ENCODE data around the gene HMCN2. TPM values are rescaled to one million over a fixed set of nuclear protein-coding genes. Genes with fewer than 3 reads are reported as not detected.
A peak's percentile ranks its signal among the peaks of the same experiment; 100 is the strongest.

Gene HMCN2
- polyA plus RNA-seq, 1 of the 3 experiments (the other 2 are of a cell fraction): 0.15 TPM

DNA sequence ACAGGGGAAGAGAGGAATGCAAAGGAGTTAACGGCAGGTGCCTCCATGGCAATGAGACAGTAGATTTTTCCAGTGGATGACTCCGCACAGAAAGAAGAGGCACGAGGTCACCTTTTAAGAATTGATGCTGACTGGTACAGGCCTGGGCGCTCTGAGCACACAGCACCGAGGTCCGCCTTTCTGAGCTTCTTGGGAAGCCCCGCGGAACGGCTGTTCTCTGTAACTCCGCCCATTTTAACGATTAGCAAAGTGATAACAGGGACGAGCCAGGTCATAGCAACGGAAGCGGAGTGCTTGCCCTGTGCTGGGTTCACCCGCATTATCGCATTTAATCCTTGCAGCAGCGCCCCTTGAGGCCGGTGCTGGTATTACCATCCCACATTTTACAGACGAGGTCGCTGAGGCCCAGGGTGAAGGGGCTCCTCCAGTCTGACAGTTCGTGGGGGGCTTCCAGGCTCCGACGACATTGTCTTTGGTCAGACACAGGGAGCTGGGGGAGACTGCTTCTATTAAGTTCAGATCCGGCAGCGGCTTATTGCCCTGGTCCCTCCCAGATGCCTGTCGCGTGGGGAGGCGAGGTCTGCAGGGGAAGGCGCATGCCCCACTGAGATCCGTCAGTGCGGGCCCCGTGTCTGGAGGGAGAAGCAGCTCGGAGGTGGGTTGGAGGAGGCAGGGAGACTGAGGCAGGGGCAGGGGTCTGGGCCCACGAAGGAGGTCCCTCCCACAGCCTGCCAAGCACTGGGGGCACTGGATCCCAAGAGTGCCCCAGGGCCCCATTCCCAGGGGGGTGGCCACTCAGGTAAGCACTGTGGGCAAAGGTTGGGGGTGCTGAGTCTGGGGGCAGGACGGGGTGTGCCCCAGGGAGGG, 22.3 kb upstream of the HMCN2 start:
- no peaks in the 10 kb centered on the region for H4K20me1 ChIP-seq (ENCODE audit: insufficient read depth)
- ChIA-PET CTCF (interaction anchor here (0.6 to 8.9 kb wide), 47 partner anchors 10 to 442 kb away, joined by 3 to 73 read pairs (median 5); partner anchors contain the start of genes HMCN2 and NCS1), POLR2A (interaction anchor here (0.8 kb wide), 1 partner anchor 47 kb away, joined by 3 read pairs; no protein-coding TSS in a partner anchor)
- H3K4me1 ChIP-seq (ENCODE audit: control insufficient read depth in 1 of 2, insufficient read depth in 2 of 2, low read depth in 1 of 2, low read length in 1 of 2): peaks cover 0 to 21% of the 10 kb centered on the region in 2 experiments; a peak in 1 of 4 replicates
- no peaks in the 10 kb centered on the region for H3K9me3 ChIP-seq
- no peaks in the 10 kb centered on the region for H3K36me3 ChIP-seq (replicated peaks in 1 of 2; ENCODE audit: control insufficient read depth in 1 of 2, insufficient read depth in 2 of 2, low read length in 1 of 2)
- H3F3A ChIP-seq (replicated peaks; ENCODE audit: insufficient read depth): no peaks in the 10 kb centered on the region
- 21% methylated on average over 14 of the region's 35 CpGs for WGBS (ENCODE audit: low lambda C conversion rate)
- H3K27ac ChIP-seq (ENCODE audit: low read depth in 2 of 2, low read length in 1 of 2): peak overlapping the region in 1 of 2 experiments; percentile 35; a peak in 1 of 4 replicates
- H2AFZ ChIP-seq (ENCODE audit: low read depth): peak overlapping the region; percentile 59; the same call in 1 of the 2 replicates
- TF ChIP-seq POLR2AphosphoS5 (IDR thresholded peaks at IDR 0.05; ENCODE audit: low read depth, low read length): no peak
- no peak for TF ChIP-seq TCF12 (IDR thresholded peaks at IDR 0.05)
- TF ChIP-seq MEF2A (IDR thresholded peaks at IDR 0.05; ENCODE audit: borderline replicate concordance, low read depth): no peak
- TF ChIP-seq SMC3 (IDR thresholded peaks at IDR 0.05; ENCODE audit: low read depth, low read length): peak; percentile 49
- TF ChIP-seq, protein P1, sequence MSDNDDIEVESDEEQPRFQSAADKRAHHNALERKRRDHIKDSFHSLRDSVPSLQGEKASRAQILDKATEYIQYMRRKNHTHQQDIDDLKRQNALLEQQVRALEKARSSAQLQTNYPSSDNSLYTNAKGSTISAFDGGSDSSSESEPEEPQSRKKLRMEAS (IDR thresholded peaks at IDR 0.05; ENCODE audit: low read depth): peak; percentile 43; the same call in 1 of the 2 replicates
- TF ChIP-seq RCOR1 (IDR thresholded peaks at IDR 0.05; ENCODE audit: low read length): peak; percentile 26; the same call in 1 of the 2 replicates
- TF ChIP-seq JUND (IDR thresholded peaks at IDR 0.05): no peak
- peak; percentile 74 for TF ChIP-seq RAD21 (IDR thresholded peaks at IDR 0.05; ENCODE audit: low read length)
- peak; percentile 88 for TF ChIP-seq CTCF (IDR thresholded peaks at IDR 0.05)
- no peak for TF ChIP-seq YY1 (IDR thresholded peaks at IDR 0.05; ENCODE audit: low read depth)
- TF ChIP-seq SIN3A (IDR thresholded peaks at IDR 0.05; ENCODE audit: borderline replicate concordance, low read depth, low read length): no peak
- peak; percentile 67 for TF ChIP-seq GATA2 (CRISPR knock-in tag; IDR thresholded peaks at IDR 0.05)
- TF ChIP-seq ELF1 (IDR thresholded peaks at IDR 0.05): no peak
- H3K4me3 ChIP-seq (ENCODE audit: low read depth in 2 of 2, low read length in 1 of 2): peak overlapping the region in 1 of 2 experiments; percentile 51; a peak in 1 of 4 replicates
- H3K4me2 ChIP-seq: peak overlapping the region; percentile 25; the same call in 1 of the 2 replicates
- no peak overlapping the region for H3K9ac ChIP-seq
- DNase-seq: peak; percentile 85
- H3K27me3 ChIP-seq (ENCODE audit: insufficient read depth): no peaks in the 10 kb centered on the region
- H3K9me2 ChIP-seq: no peaks in the 10 kb centered on the region
- H3K79me2 ChIP-seq (ENCODE audit: insufficient read depth): no peaks in the 10 kb centered on the region

GRCh38 chr9:130243882-130244170, 21.7 kb upstream of the HMCN2 start:
- TF ChIP-seq, protein P1 (IDR thresholded peaks at IDR 0.05; ENCODE audit: low read depth): no peak
- TF ChIP-seq RXRA (IDR thresholded peaks at IDR 0.05; ENCODE audit: borderline replicate concordance, low read depth): no peak
- TF ChIP-seq YY1 (IDR thresholded peaks at IDR 0.05; ENCODE audit: low read depth): no peak
- TF ChIP-seq, protein P2, sequence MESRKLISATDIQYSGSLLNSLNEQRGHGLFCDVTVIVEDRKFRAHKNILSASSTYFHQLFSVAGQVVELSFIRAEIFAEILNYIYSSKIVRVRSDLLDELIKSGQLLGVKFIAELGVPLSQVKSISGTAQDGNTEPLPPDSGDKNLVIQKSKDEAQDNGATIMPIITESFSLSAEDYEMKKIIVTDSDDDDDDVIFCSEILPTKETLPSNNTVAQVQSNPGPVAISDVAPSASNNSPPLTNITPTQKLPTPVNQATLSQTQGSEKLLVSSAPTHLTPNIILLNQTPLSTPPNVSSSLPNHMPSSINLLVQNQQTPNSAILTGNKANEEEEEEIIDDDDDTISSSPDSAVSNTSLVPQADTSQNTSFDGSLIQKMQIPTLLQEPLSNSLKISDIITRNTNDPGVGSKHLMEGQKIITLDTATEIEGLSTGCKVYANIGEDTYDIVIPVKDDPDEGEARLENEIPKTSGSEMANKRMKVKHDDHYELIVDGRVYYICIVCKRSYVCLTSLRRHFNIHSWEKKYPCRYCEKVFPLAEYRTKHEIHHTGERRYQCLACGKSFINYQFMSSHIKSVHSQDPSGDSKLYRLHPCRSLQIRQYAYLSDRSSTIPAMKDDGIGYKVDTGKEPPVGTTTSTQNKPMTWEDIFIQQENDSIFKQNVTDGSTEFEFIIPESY (IDR thresholded peaks at IDR 0.05; ENCODE audit: borderline replicate concordance, low read depth): no peak
- no peak for TF ChIP-seq NFIC (IDR thresholded peaks at IDR 0.05; ENCODE audit: borderline replicate concordance)
- TF ChIP-seq SMC3 (IDR thresholded peaks at IDR 0.05; ENCODE audit: low read depth, low read length): no peak
- TF ChIP-seq RAD21 (IDR thresholded peaks at IDR 0.05; ENCODE audit: low read length): no peak
- no peak for TF ChIP-seq EP300 (IDR thresholded peaks at IDR 0.05; ENCODE audit: borderline replicate concordance in 1 of 2, low read depth in 1 of 2, low read length in 1 of 2)
- no peak for TF ChIP-seq GABPA (IDR thresholded peaks at IDR 0.05; ENCODE audit: low read depth)
- TF ChIP-seq RCOR1 (IDR thresholded peaks at IDR 0.05; ENCODE audit: low read length): no peak
- TF ChIP-seq MXI1 (IDR thresholded peaks at IDR 0.05; ENCODE audit: low read depth, low read length): no peak
- no peak for TF ChIP-seq RFX5 (IDR thresholded peaks at IDR 0.05; ENCODE audit: low read length)
- no peak for TF ChIP-seq POLR2AphosphoS5 (IDR thresholded peaks at IDR 0.05; ENCODE audit: low read depth, low read length)
- Histone ChIP-seq H3K27ac (ENCODE audit: low read depth in 2 of 2, low read length in 1 of 2) (no peak overlapping the region), H3F3A (replicated peaks; ENCODE audit: insufficient read depth) (no peaks in the 10 kb centered on the region), H4K20me1 (ENCODE audit: insufficient read depth) (no peaks in the 10 kb centered on the region), H3K79me2 (ENCODE audit: insufficient read depth) (no peaks in the 10 kb centered on the region), H3K4me1 (ENCODE audit: control insufficient read depth in 1 of 2, insufficient read depth in 2 of 2, low read depth in 1 of 2, low read length in 1 of 2) (peaks cover 0 to 21% of the 10 kb centered on the region in 2 experiments; a peak in 1 of 4 replicates), H3K4me2 (no peak overlapping the region), H3K9ac (no peak overlapping the region), H3K36me3 (replicated peaks in 1 of 2; ENCODE audit: control insufficient read depth in 1 of 2, insufficient read depth in 2 of 2, low read length in 1 of 2) (no peaks in the 10 kb centered on the region), H3K27me3 (ENCODE audit: insufficient read depth) (no peaks in the 10 kb centered on the region), H3K9me3 (no peaks in the 10 kb centered on the region), H3K9me2 (no peaks in the 10 kb centered on the region), H3K4me3 (ENCODE audit: low read depth in 2 of 2, low read length in 1 of 2) (no peak overlapping the region), H2AFZ (ENCODE audit: low read depth) (no peak overlapping the region)
- no peak for DNase-seq
- POLR2A ChIA-PET: no interaction called here
- CTCF ChIA-PET: interaction anchor here (0.7 to 8.9 kb wide), 36 partner anchors 11 to 397 kb away, joined by 3 to 73 read pairs (median 6); partner anchors contain the start of genes HMCN2 and NCS1
- WGBS (ENCODE audit: low lambda C conversion rate): 86% methylated on average over 3 of the region's 7 CpGs
